Uterine smooth muscle cell (primary cell): Measurements from ENCODE around the gene RSRC2. TPM values are rescaled to one million over a fixed set of nuclear protein-coding genes. Genes with fewer than 3 reads are reported as not detected.

Experiments
- total RNA-seq: library from RNA; depleted of rRNA; stranded (reverse); fragments of >200 nt; gene quantifications from 2 replicates; pipeline ENCODE4 v1.2.3, GENCODE V29; 2014

RSRC2 gene
- 55.7 and 70.2 TPM in 2 replicates for total RNA-seq

GRCh38 chr12:122526683-122527477, at the start of gene RSRC2, which contains the start of gene KNTC1:
Gene RSRC2 (minus strand): TSS chr12:122526936. CDS start chr12:122526853, 83 bp downstream.
Gene KNTC1 (plus strand): TSS chr12:122527249. CDS start chr12:122530064, 2,815 bp downstream.

GRCh38 chr12:122500685-122501488, 25.8 kb downstream of the RSRC2 start, which contains the start of gene ZCCHC8:
Gene ZCCHC8 (minus strand): TSS chr12:122500932. CDS start chr12:122500840, 92 bp downstream.

Other genes starting within 250 kb of the RSRC2 start
- gene CLIP1, start 104.3 kb downstream of the RSRC2 start, total RNA-seq = 70.5 and 107 TPM in 2 replicates
- 20.4 TPM in 2 replicates for gene ZCCHC8, start 26.0 kb downstream of the RSRC2 start, total RNA-seq
- gene KNTC1, start 313 bp upstream of the RSRC2 start, total RNA-seq = 29.0 and 87.0 TPM in 2 replicates
- not detected in 2 replicates for gene HCAR2, start 176.4 kb upstream of the RSRC2 start, total RNA-seq
- gene HCAR3, start 189.9 kb upstream of the RSRC2 start, total RNA-seq = not detected in 2 replicates
- gene HCAR1, start 203.9 kb upstream of the RSRC2 start, total RNA-seq = 1.00 and 1.5 TPM in 2 replicates
- gene DENR, start 225.9 kb upstream of the RSRC2 start, total RNA-seq = 37.9 and 47.0 TPM in 2 replicates
- 0.55 and 1.2 TPM in 2 replicates for gene CCDC62, start 247.6 kb upstream of the RSRC2 start, total RNA-seq